ENCODE data around the gene PLRG1. TPM values are rescaled to one million over a fixed set of nuclear protein-coding genes. Genes with fewer than 3 reads are reported as not detected.
A peak's percentile ranks its signal among the peaks of the same experiment; 100 is the strongest.

Gene PLRG1
- total RNA-seq, 1 donor from 2014 or later, result 77.0 TPM

DNA sequence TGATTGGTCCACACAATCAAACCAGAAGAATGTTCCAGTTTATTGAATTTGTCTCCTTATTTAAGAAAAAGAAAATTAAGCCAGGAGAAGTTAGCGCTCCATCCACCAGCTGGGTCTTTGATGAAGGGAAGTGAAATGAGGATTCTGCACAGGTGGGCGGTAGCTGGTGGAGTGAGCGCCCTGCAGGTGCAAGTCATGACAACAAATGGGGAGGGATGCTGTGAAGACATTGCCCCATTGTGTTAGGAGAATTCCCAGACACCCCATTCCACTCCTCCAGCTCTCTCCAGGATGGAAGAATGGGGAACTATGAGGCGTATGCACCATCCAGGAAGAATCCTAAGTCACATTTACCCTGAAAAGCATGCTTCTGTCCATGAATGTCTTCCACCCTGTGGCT lies 22.9 kb downstream of the PLRG1 start:
- no peak for DNase-seq (ENCODE audit: low spot score in 2 of 2)
- no peak for FAIRE-seq

DNA sequence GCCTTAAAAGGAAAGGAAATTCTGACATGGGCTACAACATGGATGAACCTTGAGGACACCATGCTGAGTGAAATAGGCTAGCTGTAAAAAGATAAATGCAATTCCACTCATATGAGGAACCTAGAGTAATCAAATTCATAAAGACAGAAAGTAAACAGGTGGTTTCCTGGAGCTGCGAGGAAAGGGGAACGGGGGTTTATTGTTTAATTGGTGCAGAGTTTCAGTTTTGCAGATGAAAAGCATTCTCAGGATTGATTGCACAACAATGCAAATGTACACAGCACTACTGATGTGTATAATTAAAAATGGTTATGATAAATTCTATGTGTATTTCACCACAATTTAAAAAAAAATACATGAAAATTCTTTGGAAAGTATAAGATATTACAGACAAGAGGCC lies 24.0 kb downstream of the PLRG1 start:
- no peak for DNase-seq (ENCODE audit: low spot score in 2 of 2)
- no peak for FAIRE-seq

- no peak for FAIRE-seq
- no peak for DNase-seq (ENCODE audit: low spot score in 2 of 2)
These were observed 28.6 kb downstream of the PLRG1 start for GRCh38 chr4:154521607-154522006.

DNA sequence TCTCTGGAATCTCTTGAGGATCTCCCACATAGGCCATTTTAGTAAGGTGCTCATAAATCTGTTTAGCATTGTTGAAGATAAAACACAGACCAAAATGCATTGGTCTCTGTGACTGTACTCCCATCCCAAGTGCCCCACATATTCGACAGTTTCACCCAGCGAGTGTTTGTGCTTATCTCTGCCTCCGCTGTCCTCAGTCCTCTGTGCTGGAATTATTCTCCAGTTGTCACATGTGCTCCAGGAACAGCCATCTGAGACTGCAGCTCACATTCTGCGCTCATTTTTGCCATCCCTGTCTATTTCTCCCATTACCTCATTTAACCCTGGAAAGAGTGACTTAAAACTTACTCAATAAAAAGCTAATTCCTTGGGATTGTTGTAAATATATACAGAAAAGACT lies 31.0 kb downstream of the PLRG1 start:
- DNase-seq (ENCODE audit: low spot score in 2 of 2), result no peak
- FAIRE-seq, result no peak

DNA sequence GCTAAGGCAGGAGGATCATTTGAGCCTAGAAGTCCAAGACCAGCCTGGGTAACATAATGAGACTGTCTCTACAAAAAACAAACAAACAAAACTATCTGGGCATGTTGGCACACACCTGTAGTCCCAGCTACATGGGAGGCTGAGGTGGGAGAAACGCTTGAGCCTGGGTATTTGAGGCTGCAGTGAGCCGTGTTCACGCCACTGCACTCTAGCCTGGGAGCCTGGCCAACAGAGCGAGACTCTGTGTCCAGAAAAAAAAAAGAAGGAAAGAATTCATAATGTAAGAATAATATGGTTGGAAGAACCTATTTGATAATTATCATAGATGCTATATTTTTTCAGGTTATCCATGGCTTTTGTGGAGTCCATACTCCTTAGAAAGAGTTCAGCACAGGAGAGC lies 32.6 kb downstream of the PLRG1 start:
- DNase-seq (ENCODE audit: low spot score in 2 of 2) (no peak), FAIRE-seq (no peak)

DNA sequence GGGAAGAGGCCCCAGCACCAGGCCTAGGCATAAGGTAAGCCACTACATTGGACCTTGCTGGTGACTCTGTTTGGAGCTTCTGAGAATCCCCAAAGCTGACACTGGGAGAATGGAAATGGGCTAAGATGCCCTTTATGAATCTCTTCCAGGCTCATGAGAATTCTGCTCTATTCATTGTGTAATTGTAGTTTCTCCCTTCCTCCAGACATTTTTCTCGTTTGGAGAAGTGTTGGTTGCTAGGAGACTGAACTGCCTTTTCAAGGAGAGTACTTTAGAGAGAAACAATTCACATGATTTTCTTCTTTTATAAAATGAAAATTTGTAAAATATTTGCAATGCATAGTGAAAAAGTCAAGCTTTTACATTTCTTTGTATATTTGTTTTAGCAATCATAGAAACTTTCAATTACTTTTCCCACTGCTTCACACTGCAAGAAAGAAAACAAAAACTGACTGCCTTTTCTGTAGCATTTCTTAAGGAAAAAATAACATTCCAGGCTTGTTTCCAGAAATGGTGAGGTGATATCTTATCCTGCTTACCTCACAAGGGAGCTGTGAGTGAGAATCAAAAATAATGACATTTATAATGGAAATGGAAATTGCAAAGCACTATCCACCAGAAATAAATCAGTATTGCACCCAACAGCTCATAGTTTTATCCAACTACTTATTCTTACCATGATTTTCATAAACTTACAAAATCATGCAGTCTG lies 33.7 kb downstream of the PLRG1 start:
- FAIRE-seq (no peak), DNase-seq (ENCODE audit: low spot score in 2 of 2) (no peak)

GRCh38 chr4:154511981-154512380 lies 38.2 kb downstream of the PLRG1 start:
- FAIRE-seq (no peak), DNase-seq (ENCODE audit: low spot score in 2 of 2) (no peak)

DNA sequence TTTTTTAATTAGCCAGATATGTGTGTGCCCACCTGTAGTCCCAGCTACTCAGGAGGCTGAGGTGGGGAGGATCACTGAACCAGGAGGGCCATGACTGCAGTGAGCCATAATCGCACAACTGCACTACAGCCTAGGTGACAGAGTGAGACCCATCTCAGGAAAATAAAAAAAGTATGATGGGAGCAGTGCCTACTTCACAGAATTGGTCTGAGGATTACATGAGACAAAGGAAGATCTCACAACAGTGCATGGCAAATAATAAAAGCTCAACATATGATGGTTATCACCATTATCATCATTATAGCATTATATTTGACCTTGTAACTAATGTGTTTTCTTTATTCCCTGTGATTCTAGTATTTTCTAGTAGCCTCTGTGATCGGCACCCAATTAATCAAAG lies 38.7 kb downstream of the PLRG1 start:
- FAIRE-seq, result no peak
- DNase-seq (ENCODE audit: low spot score in 2 of 2), result no peak

GRCh38 chr4:154507156-154507555 lies 43.0 kb downstream of the PLRG1 start:
- DNase-seq (ENCODE audit: low spot score in 2 of 2) (no peak), FAIRE-seq (no peak)

DNA sequence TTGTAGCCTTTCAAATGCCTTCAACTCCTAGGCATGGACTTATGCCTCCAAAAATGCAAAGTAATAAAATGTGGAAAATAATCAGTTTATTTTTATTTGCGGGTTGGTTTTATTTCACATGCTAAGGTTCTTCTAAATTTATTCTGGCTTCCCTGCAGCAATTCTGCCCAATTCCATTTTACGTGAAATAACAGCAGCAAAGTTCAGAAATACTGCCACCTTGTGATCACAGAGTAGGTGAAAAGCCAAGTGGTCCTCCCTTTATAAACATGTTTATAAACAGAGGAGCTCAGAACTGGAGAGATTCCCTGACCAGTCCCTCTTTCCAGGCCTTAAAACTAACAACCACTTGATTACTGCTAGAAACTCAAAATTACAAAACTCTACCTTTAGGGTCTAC lies 43.9 kb downstream of the PLRG1 start:
- DNase-seq (ENCODE audit: low spot score in 2 of 2), result no peak
- FAIRE-seq, result no peak

GRCh38 chr4:154503598-154503997 lies 46.6 kb downstream of the PLRG1 start:
- FAIRE-seq, result no peak
- DNase-seq (ENCODE audit: low spot score in 2 of 2), result no peak

DNA sequence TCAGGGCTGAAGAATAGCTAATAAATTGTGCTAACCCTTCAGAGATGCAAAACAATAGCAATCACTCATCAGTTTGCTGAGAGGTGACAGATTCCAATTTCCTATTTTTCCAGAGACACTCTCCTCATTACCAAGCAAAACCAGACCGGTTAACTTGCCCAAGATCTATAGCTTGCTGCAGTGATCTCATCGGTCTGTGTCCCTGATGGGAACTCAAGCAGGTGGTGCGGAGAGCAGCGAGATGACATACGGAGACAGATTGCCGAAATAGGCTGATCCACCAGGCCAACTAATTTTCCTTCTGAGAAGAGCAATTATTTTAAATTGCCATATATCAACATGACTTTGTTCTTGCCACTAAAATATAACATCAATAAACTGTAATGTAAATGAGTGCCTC lies 48.1 kb downstream of the PLRG1 start:
- FAIRE-seq (no peak), DNase-seq (ENCODE audit: low spot score in 2 of 2) (no peak)

DNA sequence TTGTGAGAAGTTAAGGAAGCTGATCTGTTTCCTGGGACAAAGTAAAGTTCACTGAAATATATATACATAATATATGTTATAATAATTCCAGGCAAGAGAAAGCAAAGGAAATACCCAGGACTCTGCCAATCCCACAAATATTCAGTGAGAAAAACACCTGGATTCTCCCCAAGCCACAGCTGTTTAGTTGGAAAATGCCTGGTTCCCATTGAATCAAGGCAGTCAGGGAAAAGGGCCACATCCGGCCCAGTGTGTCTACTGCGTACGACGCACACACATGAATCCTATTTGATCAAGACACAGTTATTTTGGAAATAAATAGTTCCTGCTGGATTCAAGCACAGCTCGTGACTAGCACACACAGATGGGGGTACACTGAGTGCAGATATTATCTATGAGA lies 52.3 kb downstream of the PLRG1 start:
- DNase-seq (ENCODE audit: low spot score in 2 of 2), result no peak
- FAIRE-seq, result no peak

GRCh38 chr4:154495867-154496266 lies 54.3 kb downstream of the PLRG1 start:
- DNase-seq (ENCODE audit: low spot score in 2 of 2), result no peak
- FAIRE-seq, result no peak

- FAIRE-seq, result no peak
- DNase-seq (ENCODE audit: low spot score in 2 of 2), result no peak
These were observed 57.9 kb downstream of the PLRG1 start for GRCh38 chr4:154492288-154492687.

- no peak for FAIRE-seq
- peak; percentile 47 to 58 for DNase-seq (ENCODE audit: low spot score in 2 of 2)
These were observed 58.6 kb downstream of the PLRG1 start, which contains the start of gene DCHS2 for GRCh38 chr4:154491341-154492271. Gene DCHS2, minus strand, starts transcription at chr4:154491799. Its CDS starts 444 bp downstream, at chr4:154491355.

DNA sequence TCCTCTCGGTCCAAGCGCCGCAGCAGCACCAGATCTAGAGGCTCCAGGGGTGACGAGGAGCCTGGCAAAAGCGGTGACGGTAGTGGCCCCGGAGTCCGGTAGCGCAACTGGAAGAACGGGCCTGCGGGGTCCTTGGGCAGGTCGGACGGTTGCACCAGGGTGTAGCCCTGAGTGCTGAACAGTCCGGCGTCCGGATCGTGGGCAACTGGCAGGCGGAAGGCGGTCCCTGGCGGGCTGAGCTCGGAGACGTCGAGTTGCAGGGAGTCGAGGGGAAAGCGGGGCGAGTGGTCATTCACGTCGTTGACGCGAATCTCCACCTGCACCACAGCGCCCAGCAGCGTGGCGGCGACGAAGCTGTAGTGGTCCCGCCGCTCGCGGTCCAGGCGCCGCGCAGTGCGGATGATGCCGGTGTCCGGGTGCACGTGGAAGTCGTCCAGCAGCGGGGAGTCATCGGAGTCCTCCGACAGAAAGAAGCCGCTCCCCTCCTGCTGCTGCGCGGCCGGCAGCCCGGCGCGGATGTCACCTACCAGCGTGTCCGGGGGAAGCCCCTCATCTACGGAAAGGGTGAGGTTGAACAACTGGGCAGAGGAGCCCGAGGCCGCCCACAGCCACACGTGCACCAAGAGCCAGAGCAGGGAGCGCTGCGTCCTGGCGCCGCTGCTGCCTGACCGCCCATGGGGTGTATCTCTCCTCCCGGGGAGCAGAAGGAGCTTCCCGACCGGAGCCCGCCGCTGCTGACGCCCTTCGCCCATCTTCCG lies 59.4 kb downstream of the PLRG1 start:
- no peak for FAIRE-seq
- DNase-seq (ENCODE audit: low spot score in 2 of 2), result peak; percentile 45 to 51

- no peak for DNase-seq (ENCODE audit: low spot score in 2 of 2)
These were observed 60.0 kb downstream of the PLRG1 start for GRCh38 chr4:154490234-154490582.

DNA sequence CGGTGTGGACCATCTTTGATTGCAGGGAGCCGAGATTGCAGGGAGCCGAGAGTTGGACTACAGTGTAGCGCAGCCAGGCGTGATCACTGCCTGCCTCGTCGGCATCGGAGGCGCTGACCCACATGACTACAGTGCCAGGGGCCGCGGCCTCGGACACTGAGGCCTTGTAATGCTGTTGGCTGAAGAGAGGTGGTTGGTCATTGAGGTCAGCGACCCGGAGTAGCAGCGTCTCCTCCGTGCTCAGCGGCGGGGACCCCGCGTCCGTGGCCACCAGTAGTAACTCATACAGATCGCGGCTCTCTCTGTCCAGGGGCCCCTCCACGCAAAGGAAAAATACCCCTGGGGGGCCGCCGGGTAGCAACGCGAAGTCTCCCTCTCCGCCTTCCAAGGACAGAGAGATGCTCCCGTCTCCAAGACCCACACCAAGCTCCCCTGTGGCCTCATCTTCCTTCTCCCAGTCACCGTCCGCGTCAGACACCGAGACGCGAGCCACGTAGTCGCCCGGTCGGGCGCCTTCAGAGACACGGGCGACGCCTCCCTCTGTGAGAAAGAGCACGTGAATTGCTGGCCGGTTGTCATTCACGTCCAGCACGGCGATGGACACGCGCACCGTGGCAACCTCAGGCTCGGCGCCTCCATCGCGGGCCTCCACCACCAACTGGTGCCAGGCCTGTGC lies 60.5 kb downstream of the PLRG1 start:
- DNase-seq (ENCODE audit: low spot score in 2 of 2) (peak in 1 of 2 donors; percentile 7), FAIRE-seq (no peak)

More at GRCh38 chr4:154490234-154490582, 60.0 kb downstream of the PLRG1 start:
- FAIRE-seq, result no peak

GRCh38 chr4:154487145-154487544 lies 63.1 kb downstream of the PLRG1 start:
- FAIRE-seq, result no peak
- DNase-seq (ENCODE audit: low spot score in 2 of 2), result no peak

Measured in frontal cortex (tissue), 4 donors.